H1 (cell line): Measurements from ENCODE around the gene BCO1. TPM values are rescaled to one million over a fixed set of nuclear protein-coding genes. Genes with fewer than 3 reads are reported as not detected.
A peak's percentile ranks its signal among the peaks of the same experiment; 100 is the strongest.

Experiments used
- CTCF ChIA-PET: fragments of 300-600 bp; sonication (Branson Sonifier 250); formaldehyde crosslinking; loops from one replicate; lab custom pipeline; 2021; ENCODE audit not compliant: partially characterized antibody; lab: Charles Lee
- POLR2A ChIA-PET: fragments of 300-600 bp; sonication (Branson Sonifier 250); formaldehyde crosslinking; loops from one replicate; lab custom pipeline; 2021; ENCODE audit warnings: inconsistent platforms; ENCODE audit not compliant: partially characterized antibody; lab: Charles Lee
- DNase-seq, 2 experiments: peaks; one replicate each; pipeline versions ENCODE4 v3.0.0 to v3.0.0-alpha.2; 2010 to 2022; ENCODE audit warnings: low spot score in 2 of 2, low read depth in 1 of 2, mixed read lengths in 1 of 2
- FAIRE-seq: peaks from 2 replicates; lab custom pipeline; 2011; peaks lifted over from hg19 to GRCh38; lab: Jason Lieb, UNC
- H2AFZ ChIP-seq: 2 replicates; pipeline ENCODE4 v1.8.1; 2012; ENCODE audit warnings: low read length, inconsistent platforms
- H2AK5ac ChIP-seq: 2 replicates; pipeline ENCODE4 v1.6.1; 2013; ENCODE audit warnings: low read depth, low read length
- H2BK120ac ChIP-seq: replicated peaks from 2 replicates; pipeline ENCODE3; 2013; ENCODE audit warnings: low read depth, low read length, inconsistent platforms
- H2BK12ac ChIP-seq: 2 replicates; pipeline ENCODE4 v1.6.1; 2013; ENCODE audit warnings: low read depth, low read length
- H2BK15ac ChIP-seq: 2 replicates; pipeline ENCODE4 v1.6.1; 2013; ENCODE audit warnings: low read length
- H2BK20ac ChIP-seq: 2 replicates; pipeline ENCODE4 v1.6.1; 2013; ENCODE audit warnings: low read length
- H2BK5ac ChIP-seq: 2 replicates; pipeline ENCODE4 v1.6.1; 2013; ENCODE audit warnings: low read depth, low read length
- H3K14ac ChIP-seq: 2 replicates; pipeline ENCODE4 v1.6.1; 2013; ENCODE audit warnings: inconsistent platforms; ENCODE audit not compliant: insufficient read length
- H3K18ac ChIP-seq: 2 replicates; pipeline ENCODE4 v1.6.1; 2013; ENCODE audit warnings: low read length; ENCODE audit errors: extremely low read depth
- H3K23ac ChIP-seq: 2 replicates; pipeline ENCODE4 v1.6.1; 2013; ENCODE audit warnings: inconsistent platforms; ENCODE audit not compliant: insufficient read length
- H3K23me2 ChIP-seq: 2 replicates; pipeline ENCODE4 v1.6.1; 2013; ENCODE audit warnings: low read depth, low read length
- H3K27ac ChIP-seq: 2 replicates; pipeline ENCODE4 v1.6.1; 2011; ENCODE audit warnings: low read depth, low read length, inconsistent platforms
- H3K27me3 ChIP-seq, 4 experiments: replicated peaks in 1 of 4; 1 replicate in 1 of 4; 2 replicates in 3 of 4; pipeline versions ENCODE4 v1.6.1 to v1.8.1; 2011 to 2013; ENCODE audit warnings: low read length in 3 of 4, mild to moderate bottlenecking in 3 of 4, inconsistent platforms in 2 of 4, mixed read lengths in 2 of 4, moderate library complexity in 1 of 4; ENCODE audit not compliant: control insufficient read depth in 3 of 4, insufficient read depth in 3 of 4; ENCODE audit errors: extremely low read depth in 1 of 4
- H3K36me3 ChIP-seq, 4 experiments: 2 replicates each; pipeline versions ENCODE4 v1.6.1 to v1.8.1; 2011 to 2013; ENCODE audit warnings: mild to moderate bottlenecking in 4 of 4, low read length in 3 of 4, moderate library complexity in 2 of 4, control low read depth in 1 of 4, inconsistent platforms in 1 of 4; ENCODE audit not compliant: insufficient read depth in 4 of 4, control insufficient read depth in 2 of 4
- H3K4ac ChIP-seq: replicated peaks from 2 replicates; pipeline ENCODE3; 2013; ENCODE audit warnings: low read length, low read depth, mixed read lengths, inconsistent platforms; ENCODE audit not compliant: insufficient read length
- H3K4me1 ChIP-seq, 4 experiments: replicated peaks in 1 of 4; 1 replicate in 1 of 4; 2 replicates in 3 of 4; pipeline versions ENCODE4 v1.6.1 to v1.8.1; 2011 to 2013; ENCODE audit warnings: low read length in 3 of 4, inconsistent platforms in 2 of 4, mixed read lengths in 1 of 4; ENCODE audit not compliant: insufficient read depth in 4 of 4, control insufficient read depth in 3 of 4
- H3K4me2 ChIP-seq, 2 experiments: 2 replicates each; pipeline versions ENCODE4 v1.6.1 to v1.8.1; 2011 to 2013; ENCODE audit warnings: low read depth in 2 of 2, low read length in 2 of 2, control low read depth in 1 of 2, inconsistent platforms in 1 of 2, mild to moderate bottlenecking in 1 of 2; ENCODE audit not compliant: insufficient read depth in 1 of 2
- H3K4me3 ChIP-seq, 4 experiments: fragments of 200-600, 300-600 bp in 1 of 4; sonication (generic), shearing (Covaris generic), sonication (Bioruptor Twin) in 1 of 4; 2 replicates each; pipeline versions ENCODE4 v1.5.1 to v1.8.1; 2011 to 2016; ENCODE audit warnings: low read length in 4 of 4, low read depth in 3 of 4, control low read depth in 2 of 4, inconsistent platforms in 2 of 4, mild to moderate bottlenecking in 2 of 4, mixed read lengths in 1 of 4, moderate library complexity in 1 of 4; ENCODE audit not compliant: insufficient read depth in 2 of 4; ENCODE audit errors: extremely low read depth in 1 of 4
- H3K56ac ChIP-seq: replicated peaks from 2 replicates; pipeline ENCODE3; 2013; ENCODE audit warnings: low read depth, mild to moderate bottlenecking, mixed read lengths, low read length, inconsistent platforms; ENCODE audit not compliant: insufficient read length
- H3K79me1 ChIP-seq: 2 replicates; pipeline ENCODE4 v1.6.1; 2013; ENCODE audit warnings: low read depth, low read length, control low read depth
- H3K79me2 ChIP-seq, 2 experiments: 2 replicates each; pipeline versions ENCODE4 v1.6.1 to v1.8.1; 2012 to 2013; ENCODE audit warnings: low read length in 2 of 2, mild to moderate bottlenecking in 2 of 2, inconsistent platforms in 1 of 2; ENCODE audit not compliant: insufficient read depth in 2 of 2, control insufficient read depth in 1 of 2
- H3K9ac ChIP-seq, 4 experiments: replicated peaks in 1 of 4; 1 replicate in 1 of 4; 2 replicates in 3 of 4; pipeline versions ENCODE4 v1.6.1 to v1.8.1; 2011 to 2013; ENCODE audit warnings: low read depth in 3 of 4, low read length in 3 of 4, control low read depth in 2 of 4, mild to moderate bottlenecking in 2 of 4, moderate library complexity in 2 of 4, inconsistent platforms in 1 of 4; ENCODE audit errors: extremely low read depth in 1 of 4
- H3K9me3 ChIP-seq, 2 experiments: 2 replicates each; pipeline versions ENCODE4 v1.6.1 to v1.8.1; 2012 to 2013; ENCODE audit warnings: mild to moderate bottlenecking in 2 of 2, moderate library complexity in 2 of 2, control low read depth in 1 of 2, inconsistent platforms in 1 of 2, low read depth in 1 of 2, low read length in 1 of 2, mixed read lengths in 1 of 2; ENCODE audit not compliant: insufficient read depth in 2 of 2
- H4K20me1 ChIP-seq, 2 experiments: replicated peaks in 1 of 2; 2 replicates each; pipeline versions ENCODE3 to v1.8.1; 2011 to 2013; ENCODE audit warnings: inconsistent platforms in 2 of 2, low read length in 2 of 2, mild to moderate bottlenecking in 1 of 2; ENCODE audit not compliant: insufficient read depth in 2 of 2, control insufficient read depth in 1 of 2
- H4K5ac ChIP-seq: 2 replicates; pipeline ENCODE4 v1.6.1; 2013; ENCODE audit warnings: low read length, low read depth, mixed read lengths, inconsistent platforms; ENCODE audit not compliant: insufficient read length
- H4K8ac ChIP-seq: 2 replicates; pipeline ENCODE4 v1.8.0; 2013; ENCODE audit warnings: mild to moderate bottlenecking, moderate library complexity, low read length, inconsistent platforms; ENCODE audit not compliant: insufficient read depth; ENCODE audit errors: extremely low read depth
- H4K91ac ChIP-seq: replicated peaks from 2 replicates; pipeline ENCODE3; 2013; ENCODE audit warnings: low read length, mixed read lengths, inconsistent platforms; ENCODE audit not compliant: insufficient read length
- BACH1 ChIP-seq: IDR thresholded peaks from 2 replicates; pipeline ENCODE4 v1.6.1; 2012; ENCODE audit warnings: low read length, improper control_type of control experiment
- BRCA1 ChIP-seq: IDR thresholded peaks from 2 replicates; pipeline ENCODE4 v1.6.1; 2012; ENCODE audit warnings: low read depth, low read length, improper control_type of control experiment
- CBX5 ChIP-seq: fragments of 300-800, 300-1000 bp; sonication (generic); IDR thresholded peaks from 2 replicates; pipeline ENCODE4 v1.7.1; 2016; ENCODE audit warnings: antibody characterized with exemption, low read length, low read depth
- NRF1 ChIP-seq: IDR thresholded peaks from 2 replicates; pipeline ENCODE4 v1.6.1; 2011; ENCODE audit warnings: mild to moderate bottlenecking, low read depth, low read length, improper control_type of control experiment
- PHF8 ChIP-seq: fragments of 200-600 bp; sonication (generic); conservative IDR thresholded peaks from 2 replicates; pipeline ENCODE4 v1.7.1; 2012; ENCODE audit warnings: low read depth, mild to moderate bottlenecking, inconsistent platforms, low read length, moderate library complexity
- POLR2A ChIP-seq, 2 experiments: IDR thresholded peaks; 1 replicate in 1 of 2; 2 replicates in 1 of 2; pipeline ENCODE4 v1.6.1; 2011; ENCODE audit warnings: low read depth in 2 of 2, low read length in 2 of 2, mild to moderate bottlenecking in 2 of 2; ENCODE audit errors: control extremely low read depth in 1 of 2
- SIRT6 ChIP-seq: IDR thresholded peaks from one replicate; pipeline ENCODE4 v1.7.1; 2012; ENCODE audit warnings: low read length, inconsistent platforms
- TAF1 ChIP-seq: IDR thresholded peaks from 2 replicates; pipeline ENCODE4 v1.6.1; 2011; ENCODE audit warnings: mild to moderate bottlenecking, low read depth, low read length
- WGBS, 2 experiments: shearing (Covaris generic) in 1 of 2; methylation state at CpG; one replicate each; pipeline versions ENCODE4 v1.1.6 to v1.1.7; 2013 to 2015; ENCODE audit warnings: low lambda C conversion rate in 2 of 2, mixed read lengths in 2 of 2, inconsistent platforms in 1 of 2, low coverage in 1 of 2, missing lambda C conversion rate in 1 of 2; ENCODE audit not compliant: insufficient replicate concordance in 2 of 2, insufficient coverage in 1 of 2, insufficient read length in 1 of 2; ENCODE audit errors: extremely low coverage in 1 of 2, missing lambda C conversion rate in 1 of 2; 5-methylcytosine and 5-hydroxymethylcytosine counted together
- polyA plus RNA-seq, 7 experiments: library from polyadenylated mRNA; depleted of rRNA in 3 of 7; stranded (reverse) in 5 of 7; unstranded in 2 of 7; fragments of >200 nt in 5 of 7; fragments of 200-250 nt in 2 of 7; gene quantifications; 1 replicate in 5 of 7; 2 replicates in 1 of 7; 4 replicates in 1 of 7; pipeline versions ENCODE4 v1.2.1 to v1.2.3, GENCODE V29; 2011 to 2013; ENCODE audit warnings: missing spikeins in 2 of 7, mixed read lengths in 2 of 7
- total RNA-seq: library from RNA; stranded (reverse); fragmentation: NEBNext Ultra II Directional; extraction: Animal tissue kit (Norgen Biotek cat#: 25700); gene quantifications from 2 replicates; pipeline ENCODE4 v1.2.1, GENCODE V29; 2021
- TF ChIP-seq, protein P1 (sequence below): IDR thresholded peaks from 2 replicates; pipeline ENCODE4 v1.6.1; 2011; ENCODE audit warnings: low read length, improper control_type of control experiment
- TF ChIP-seq, protein P2 (sequence below): IDR thresholded peaks from 2 replicates; pipeline ENCODE4 v1.6.1; 2012; ENCODE audit warnings: inconsistent platforms
- TF ChIP-seq, protein P3 (sequence below): IDR thresholded peaks from 2 replicates; pipeline ENCODE4 v1.6.1; 2012; ENCODE audit warnings: low read length, inconsistent platforms

The BCO1 gene
- total and polyA plus RNA-seq, 2 of the 8 experiments (the other 6 are each of a cell fraction or from before 2014, with no cell fraction given) = 0.21 TPM; not detected in 1

DNA sequence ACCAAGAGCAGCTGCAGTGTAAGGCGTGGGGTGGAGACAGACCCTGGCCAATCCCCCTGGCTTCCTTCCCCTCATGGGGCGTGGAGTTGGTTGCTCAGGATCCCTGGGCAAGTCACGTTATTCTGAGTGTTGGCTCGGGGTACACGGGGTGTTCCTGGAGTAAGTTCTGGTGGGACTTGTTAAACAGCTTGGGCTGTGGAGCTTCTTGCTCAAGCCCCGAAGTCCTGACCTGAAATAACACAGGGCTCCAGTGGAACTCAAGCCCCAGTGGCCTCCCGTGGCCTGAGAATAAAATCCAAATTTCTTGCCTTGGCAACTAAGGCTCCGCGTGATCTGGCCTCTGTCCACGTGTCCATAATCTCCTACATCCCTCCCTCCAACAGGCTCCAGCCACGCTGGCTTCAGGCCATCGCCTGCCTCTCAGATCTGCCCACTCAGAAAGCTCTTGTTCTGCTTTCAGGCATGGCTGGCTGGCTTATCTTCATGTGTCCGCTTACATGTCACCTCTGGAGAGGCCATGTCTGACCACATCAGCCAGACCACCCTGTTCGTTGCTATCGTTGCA is 49.3 kb upstream of the BCO1 start:
- Histone ChIP-seq H3K4ac (no peak overlapping the region), H3K56ac (no peak overlapping the region), H3K18ac (no peak overlapping the region), H4K5ac (no peak overlapping the region), H3K14ac (no peak overlapping the region), H3K79me1 (no peaks in the 10 kb centered on the region), H3K4me2 (no peak overlapping the region), H4K8ac (no peak overlapping the region), H2BK20ac (no peak overlapping the region), H3K79me2 (no peaks in the 10 kb centered on the region), H3K23me2 (no peaks in the 10 kb centered on the region), H3K9ac (no peak overlapping the region), H2AK5ac (no peak overlapping the region), H3K23ac (no peak overlapping the region), H2BK5ac (no peak overlapping the region), H2BK15ac (no peak overlapping the region), H3K36me3 (no peaks in the 10 kb centered on the region), H3K4me3 (no peak overlapping the region), H3K27me3 (no peaks in the 10 kb centered on the region), H3K9me3 (no peaks in the 10 kb centered on the region), H2BK120ac (no peak overlapping the region), H2AFZ (peak overlapping the region; percentile 66; the same call in 1 of the 2 replicates), H3K27ac (no peak overlapping the region), H4K20me1 (no peaks in the 10 kb centered on the region), H4K91ac (peak overlapping the region; percentile 54), H3K4me1 (no peaks in the 10 kb centered on the region), H2BK12ac (no peak overlapping the region)
- no peak for FAIRE-seq
- POLR2A ChIA-PET = interaction anchor here (1.3 to 2.0 kb wide), 2 partner anchors 8 to 19 kb away, joined by 4 to 9 read pairs; no protein-coding TSS in a partner anchor
- 89% methylated on average over 15 of the region's 15 CpGs; no CpG with 5 or more reads in 1 of the 2 experiments for WGBS, 2 experiments
- DNase-seq = no peak
- CTCF ChIA-PET = interaction anchor here (0.8 to 2.5 kb wide), 4 partner anchors 10 to 153 kb away, joined by 4 to 13 read pairs (median 7); partner anchors contain the start of gene ATMIN
- TF ChIP-seq NRF1 (no peak), POLR2A (IDR thresholded peaks at IDR 0.05; ENCODE audit: control extremely low read depth in 1 of 2, low read depth in 2 of 2, low read length in 2 of 2) (no peak), CBX5 (no peak), BACH1 (no peak), PHF8 (no peak), TAF1 (no peak), BRCA1 (no peak), SIRT6 (no peak)
- TF ChIP-seq, protein P1, sequence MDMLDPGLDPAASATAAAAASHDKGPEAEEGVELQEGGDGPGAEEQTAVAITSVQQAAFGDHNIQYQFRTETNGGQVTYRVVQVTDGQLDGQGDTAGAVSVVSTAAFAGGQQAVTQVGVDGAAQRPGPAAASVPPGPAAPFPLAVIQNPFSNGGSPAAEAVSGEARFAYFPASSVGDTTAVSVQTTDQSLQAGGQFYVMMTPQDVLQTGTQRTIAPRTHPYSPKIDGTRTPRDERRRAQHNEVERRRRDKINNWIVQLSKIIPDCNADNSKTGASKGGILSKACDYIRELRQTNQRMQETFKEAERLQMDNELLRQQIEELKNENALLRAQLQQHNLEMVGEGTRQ = no peak
- TF ChIP-seq, protein P2, sequence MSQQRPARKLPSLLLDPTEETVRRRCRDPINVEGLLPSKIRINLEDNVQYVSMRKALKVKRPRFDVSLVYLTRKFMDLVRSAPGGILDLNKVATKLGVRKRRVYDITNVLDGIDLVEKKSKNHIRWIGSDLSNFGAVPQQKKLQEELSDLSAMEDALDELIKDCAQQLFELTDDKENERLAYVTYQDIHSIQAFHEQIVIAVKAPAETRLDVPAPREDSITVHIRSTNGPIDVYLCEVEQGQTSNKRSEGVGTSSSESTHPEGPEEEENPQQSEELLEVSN = no peak
- TF ChIP-seq, protein P3, sequence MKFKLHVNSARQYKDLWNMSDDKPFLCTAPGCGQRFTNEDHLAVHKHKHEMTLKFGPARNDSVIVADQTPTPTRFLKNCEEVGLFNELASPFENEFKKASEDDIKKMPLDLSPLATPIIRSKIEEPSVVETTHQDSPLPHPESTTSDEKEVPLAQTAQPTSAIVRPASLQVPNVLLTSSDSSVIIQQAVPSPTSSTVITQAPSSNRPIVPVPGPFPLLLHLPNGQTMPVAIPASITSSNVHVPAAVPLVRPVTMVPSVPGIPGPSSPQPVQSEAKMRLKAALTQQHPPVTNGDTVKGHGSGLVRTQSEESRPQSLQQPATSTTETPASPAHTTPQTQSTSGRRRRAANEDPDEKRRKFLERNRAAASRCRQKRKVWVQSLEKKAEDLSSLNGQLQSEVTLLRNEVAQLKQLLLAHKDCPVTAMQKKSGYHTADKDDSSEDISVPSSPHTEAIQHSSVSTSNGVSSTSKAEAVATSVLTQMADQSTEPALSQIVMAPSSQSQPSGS = no peak
